Body of pancreas (tissue), 4 donors: ENCODE results near the gene ABR. TPM values are rescaled to one million over a fixed set of nuclear protein-coding genes. Genes with fewer than 3 reads are reported as not detected.

Source experiments
- ATAC-seq: fragments of 150-250 bp; one replicate; pipeline ENCODE4 v1.9.1; 2016
- DNase-seq, 4 donors: peaks; one replicate each; pipeline ENCODE4 v3.0.0-alpha.2; 2019
- H3K27ac ChIP-seq, 4 donors: fragments of 200-600 bp; sonication (generic); 1 replicate in 3 of 4; 2 replicates in 1 of 4; pipeline versions ENCODE4 v1.5.1 to v1.6.1; 2016 to 2019; ENCODE audit warnings: mild to moderate bottlenecking in 1 of 4, mixed read lengths in 1 of 4, moderate library complexity in 1 of 4
- H3K27me3 ChIP-seq, 2 donors: fragments of 200-600 bp; sonication (generic); one replicate each; pipeline ENCODE4 v1.6.0; 2016; ENCODE audit warnings: mild to moderate bottlenecking in 1 of 2
- H3K36me3 ChIP-seq, 2 donors: fragments of 200-600 bp; sonication (generic); replicated peaks in 1 of 2; 2 replicates each; pipeline ENCODE4 v1.5.1; 2016; ENCODE audit warnings: low read depth in 2 of 2; ENCODE audit not compliant: insufficient read depth in 1 of 2
- H3K4me1 ChIP-seq: fragments of 200-600 bp; sonication (generic); one replicate; pipeline ENCODE4 v1.6.0; 2016
- H3K4me3 ChIP-seq, 2 donors: fragments of 200-600 bp; sonication (generic); 1 replicate in 1 of 2; 2 replicates in 1 of 2; pipeline ENCODE4 v1.5.1; 2016 to 2019
- H3K9me3 ChIP-seq, 3 donors: fragments of 200-600 bp; sonication (generic); 1 replicate in 2 of 3; 2 replicates in 1 of 3; pipeline ENCODE4 v1.5.1; 2016
- POLR2A ChIP-seq, 3 donors: fragments of 450-650 bp; IDR thresholded peaks; one replicate each; pipeline ENCODE4 v1.6.1; 2016; ENCODE audit warnings: antibody characterized with exemption in 3 of 3, mild to moderate bottlenecking in 2 of 3
- WGBS, 2 donors: methylation state at CpG; one replicate each; pipeline ENCODE4 v1.1.5; 2017; 5-methylcytosine and 5-hydroxymethylcytosine counted together
- intact Hi-C: fragments of 100-400 bp; cut with DNase I; formaldehyde crosslinking; loops from one replicate; pipeline ENCODE4 v1.15.1; 2023
- total RNA-seq, 2 donors: library from RNA; depleted of rRNA; stranded (reverse); fragments of >200 nt; gene quantifications; one replicate each; pipeline ENCODE4 v1.1.0, GENCODE V29; 2016
- TF ChIP-seq, protein P1 (sequence below), 7 experiments: fragments of 450-650 bp in 4 of 7; fragments of 200-600 bp in 3 of 7; sonication (generic) in 3 of 7; IDR thresholded peaks; one replicate each; pipeline ENCODE4 v1.5.1; 2016 to 2019; ENCODE audit warnings: antibody characterized with exemption in 7 of 7

The ABR gene
- total RNA-seq, 2 donors from 2014 or later, result 32.4 to 46.8 TPM

DNA sequence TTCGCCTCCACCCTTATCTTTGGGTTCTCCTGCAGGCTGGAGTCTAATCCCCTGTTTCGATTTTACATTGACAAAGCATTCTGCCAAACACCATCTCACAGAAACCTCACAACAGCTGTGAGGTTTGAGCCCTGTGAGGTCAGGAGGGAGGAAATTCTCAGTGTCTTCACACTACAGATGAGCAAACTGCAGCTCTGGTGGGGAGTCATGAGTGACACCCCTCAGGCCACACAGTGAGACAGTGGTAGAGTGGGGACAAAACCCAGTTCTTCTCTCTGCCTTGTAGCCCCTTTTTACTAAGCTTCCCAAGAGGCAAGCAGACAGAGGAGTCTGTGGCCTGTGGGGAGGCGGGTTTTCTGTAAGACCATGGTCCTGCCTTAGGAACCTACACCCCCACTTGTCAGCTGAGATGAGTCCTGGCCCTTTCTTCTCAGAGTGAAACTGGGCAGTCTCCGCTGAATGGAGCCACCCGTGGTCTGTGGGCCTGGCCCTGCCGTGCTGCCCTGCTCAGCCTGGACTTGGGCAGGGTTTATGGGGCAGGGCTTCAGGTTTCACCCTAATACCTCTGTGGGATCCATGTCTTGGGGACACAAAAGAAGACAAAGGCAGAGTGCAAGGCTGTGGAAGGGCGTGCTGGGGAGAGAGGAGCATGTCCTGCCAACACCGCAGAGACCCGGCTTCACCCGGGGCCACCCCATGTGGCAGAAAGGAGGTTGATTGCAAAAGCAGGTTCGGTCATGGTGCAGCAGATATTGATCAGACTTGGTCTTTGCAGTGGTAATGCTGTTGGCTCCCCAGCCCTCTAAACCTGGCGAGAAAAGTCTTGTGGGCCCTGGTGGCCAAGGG is 59.0 kb downstream of the ABR start:
- Histone ChIP-seq H3K27ac (no peak overlapping the region), H3K4me1 (peaks cover 24% of the 10 kb centered on the region), H3K9me3 (no peaks in the 10 kb centered on the region), H3K36me3 (no peaks in the 10 kb centered on the region), H3K4me3 (no peak overlapping the region), H3K27me3 (no peaks in the 10 kb centered on the region)
- TF ChIP-seq POLR2A (IDR thresholded peaks at IDR 0.05), result no peak
- TF ChIP-seq, protein P1, sequence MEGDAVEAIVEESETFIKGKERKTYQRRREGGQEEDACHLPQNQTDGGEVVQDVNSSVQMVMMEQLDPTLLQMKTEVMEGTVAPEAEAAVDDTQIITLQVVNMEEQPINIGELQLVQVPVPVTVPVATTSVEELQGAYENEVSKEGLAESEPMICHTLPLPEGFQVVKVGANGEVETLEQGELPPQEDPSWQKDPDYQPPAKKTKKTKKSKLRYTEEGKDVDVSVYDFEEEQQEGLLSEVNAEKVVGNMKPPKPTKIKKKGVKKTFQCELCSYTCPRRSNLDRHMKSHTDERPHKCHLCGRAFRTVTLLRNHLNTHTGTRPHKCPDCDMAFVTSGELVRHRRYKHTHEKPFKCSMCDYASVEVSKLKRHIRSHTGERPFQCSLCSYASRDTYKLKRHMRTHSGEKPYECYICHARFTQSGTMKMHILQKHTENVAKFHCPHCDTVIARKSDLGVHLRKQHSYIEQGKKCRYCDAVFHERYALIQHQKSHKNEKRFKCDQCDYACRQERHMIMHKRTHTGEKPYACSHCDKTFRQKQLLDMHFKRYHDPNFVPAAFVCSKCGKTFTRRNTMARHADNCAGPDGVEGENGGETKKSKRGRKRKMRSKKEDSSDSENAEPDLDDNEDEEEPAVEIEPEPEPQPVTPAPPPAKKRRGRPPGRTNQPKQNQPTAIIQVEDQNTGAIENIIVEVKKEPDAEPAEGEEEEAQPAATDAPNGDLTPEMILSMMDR (IDR thresholded peaks at IDR 0.05), result no peak
- ATAC-seq (no peak), DNase-seq (no peak)
- intact Hi-C loops, result no loop called here
- WGBS, 2 donors, result 84 to 92% methylated on average over 8 to 12 of the region's 12 CpGs

DNA sequence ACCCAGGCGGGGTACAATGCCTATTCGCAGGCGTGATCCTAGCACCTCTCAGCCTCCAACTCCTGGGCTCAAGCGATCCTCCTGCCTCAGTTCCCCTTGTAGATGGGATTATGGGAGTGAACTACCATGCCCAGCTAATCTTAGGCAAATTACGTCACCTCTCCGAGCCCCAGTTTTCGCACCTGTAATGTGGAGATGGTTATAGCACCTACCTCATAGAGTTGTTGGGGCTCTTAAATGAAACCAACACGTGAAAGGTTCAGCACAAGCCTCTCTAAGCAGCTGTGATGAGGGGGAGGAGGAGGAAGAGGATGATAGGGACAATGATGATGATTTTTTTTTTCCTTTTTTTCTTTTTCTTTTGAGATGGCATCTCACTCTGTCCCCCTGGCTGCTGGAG is 59.9 kb downstream of the ABR start:
- Histone ChIP-seq H3K27me3 (no peaks in the 10 kb centered on the region), H3K4me1 (peaks cover 32% of the 10 kb centered on the region), H3K27ac (no peak overlapping the region), H3K4me3 (no peak overlapping the region), H3K9me3 (no peaks in the 10 kb centered on the region), H3K36me3 (no peaks in the 10 kb centered on the region)
- no peak for ATAC-seq
- intact Hi-C loops, result no loop called here
- TF ChIP-seq, protein P1 (IDR thresholded peaks at IDR 0.05), result no peak
- no peak for TF ChIP-seq POLR2A (IDR thresholded peaks at IDR 0.05)
- DNase-seq, result no peak
- WGBS, 2 donors, result 48 to 51% methylated on average over 7 to 8 of the region's 8 CpGs

DNA sequence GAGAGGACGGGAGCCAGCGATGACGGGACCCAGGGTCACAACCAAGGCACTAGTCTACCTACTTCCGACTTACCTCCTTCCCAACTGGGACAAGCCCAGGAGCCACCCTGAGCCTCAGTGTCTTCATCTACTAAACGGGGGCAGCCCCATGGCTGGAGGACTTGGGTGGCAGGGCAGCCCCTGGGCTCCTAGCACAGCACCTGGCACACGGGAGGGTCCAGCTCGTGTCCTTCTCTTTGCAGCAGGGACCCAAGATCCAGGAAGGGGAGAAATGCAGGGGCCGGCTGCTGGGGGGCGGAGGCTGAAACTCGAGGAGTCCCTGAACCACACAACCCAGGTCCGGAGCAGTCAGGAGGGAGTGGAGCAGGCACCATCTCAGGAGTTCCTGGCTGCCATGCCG is 63.2 kb downstream of the ABR start:
- Histone ChIP-seq H3K4me1 (peaks cover 21% of the 10 kb centered on the region), H3K27me3 (no peaks in the 10 kb centered on the region), H3K9me3 (no peaks in the 10 kb centered on the region), H3K36me3 (no peaks in the 10 kb centered on the region), H3K4me3 (no peak overlapping the region), H3K27ac (no peak overlapping the region)
- intact Hi-C loops, result no loop called here
- ATAC-seq, result no peak
- TF ChIP-seq POLR2A (IDR thresholded peaks at IDR 0.05), result no peak
- TF ChIP-seq, protein P1 (IDR thresholded peaks at IDR 0.05), result no peak
- DNase-seq, result no peak
- 51 to 71% methylated on average over 4 to 12 of the region's 12 CpGs for WGBS, 2 donors

DNA sequence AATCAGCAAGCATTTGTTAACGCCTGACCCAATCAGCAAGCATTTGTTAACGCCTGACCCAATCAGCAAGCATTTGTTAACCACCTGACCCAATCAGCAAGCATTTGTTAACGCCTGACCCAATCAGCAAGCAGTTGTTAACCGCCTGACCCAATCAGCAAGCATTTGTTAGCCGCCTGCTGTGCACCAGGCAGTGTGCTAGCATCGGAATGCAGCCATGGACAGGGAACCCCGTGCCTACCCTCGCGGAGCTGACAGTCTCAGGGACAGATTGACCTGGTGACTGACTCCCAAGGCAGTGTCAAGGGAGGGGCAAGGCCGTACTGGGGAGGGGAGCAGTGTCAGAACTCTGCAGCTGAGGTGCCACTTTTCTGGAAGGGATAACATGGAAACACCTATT is 66.9 kb downstream of the ABR start:
- DNase-seq, result no peak
- Histone ChIP-seq H3K4me3 (no peak overlapping the region), H3K4me1 (peaks cover 49% of the 10 kb centered on the region), H3K36me3 (no peaks in the 10 kb centered on the region), H3K9me3 (no peaks in the 10 kb centered on the region), H3K27ac (no peak overlapping the region), H3K27me3 (no peaks in the 10 kb centered on the region)
- no peak for TF ChIP-seq POLR2A (IDR thresholded peaks at IDR 0.05)
- TF ChIP-seq, protein P1 (IDR thresholded peaks at IDR 0.05), result no peak
- no peak for ATAC-seq
- intact Hi-C loops, result no loop called here
- WGBS, 2 donors, result 82 to 90% methylated on average over 5 to 10 of the region's 10 CpGs
